Measurements from ENCODE around the gene GRIK1.
"Not testable (repeated sequence)": the region's sequence is repeated elsewhere in the genome, so short reads cannot be mapped to it uniquely, and the experiment has no call there.

GRIK1 gene

DNA sequence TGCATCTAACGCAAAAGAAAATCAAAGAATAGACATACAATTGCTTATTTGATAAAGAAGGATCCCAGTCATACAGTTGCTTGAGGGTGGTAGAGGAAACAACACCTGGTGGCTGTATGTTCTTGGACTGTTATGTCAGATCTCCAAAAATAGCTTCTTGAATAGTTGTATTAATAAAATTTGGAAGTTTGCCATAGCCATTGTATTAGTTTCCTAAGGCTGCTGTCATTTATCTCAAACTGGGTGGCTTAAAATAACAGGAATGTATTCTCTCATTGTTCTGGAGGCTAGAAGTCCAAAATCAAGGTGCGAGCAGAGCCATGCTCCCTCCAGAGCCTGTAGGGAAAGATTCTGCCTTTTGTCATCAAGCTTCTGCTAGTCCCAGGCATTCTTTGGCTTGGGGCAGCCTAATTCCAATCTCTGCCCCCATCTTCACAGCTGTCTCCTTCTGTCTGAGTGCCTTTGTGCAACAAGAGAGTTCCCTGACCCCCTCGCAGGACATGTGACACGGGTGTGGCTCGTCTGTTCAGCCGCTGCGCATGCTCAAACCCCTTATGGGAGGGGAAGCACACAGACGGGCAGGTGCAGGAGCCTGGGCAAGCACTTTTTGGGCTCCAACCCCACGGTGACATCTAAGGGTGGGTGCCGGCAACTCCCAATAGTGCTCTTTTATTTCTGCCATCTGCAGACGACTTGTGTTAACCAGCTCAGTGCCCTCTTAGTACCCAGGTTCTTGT is 21.7 kb upstream of the GRIK1 start:
- TF ChIP-seq, protein P1, sequence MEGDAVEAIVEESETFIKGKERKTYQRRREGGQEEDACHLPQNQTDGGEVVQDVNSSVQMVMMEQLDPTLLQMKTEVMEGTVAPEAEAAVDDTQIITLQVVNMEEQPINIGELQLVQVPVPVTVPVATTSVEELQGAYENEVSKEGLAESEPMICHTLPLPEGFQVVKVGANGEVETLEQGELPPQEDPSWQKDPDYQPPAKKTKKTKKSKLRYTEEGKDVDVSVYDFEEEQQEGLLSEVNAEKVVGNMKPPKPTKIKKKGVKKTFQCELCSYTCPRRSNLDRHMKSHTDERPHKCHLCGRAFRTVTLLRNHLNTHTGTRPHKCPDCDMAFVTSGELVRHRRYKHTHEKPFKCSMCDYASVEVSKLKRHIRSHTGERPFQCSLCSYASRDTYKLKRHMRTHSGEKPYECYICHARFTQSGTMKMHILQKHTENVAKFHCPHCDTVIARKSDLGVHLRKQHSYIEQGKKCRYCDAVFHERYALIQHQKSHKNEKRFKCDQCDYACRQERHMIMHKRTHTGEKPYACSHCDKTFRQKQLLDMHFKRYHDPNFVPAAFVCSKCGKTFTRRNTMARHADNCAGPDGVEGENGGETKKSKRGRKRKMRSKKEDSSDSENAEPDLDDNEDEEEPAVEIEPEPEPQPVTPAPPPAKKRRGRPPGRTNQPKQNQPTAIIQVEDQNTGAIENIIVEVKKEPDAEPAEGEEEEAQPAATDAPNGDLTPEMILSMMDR (IDR thresholded peaks at IDR 0.05; ENCODE audit: extremely low read depth, insufficient read depth, missing control alignments), result no peak
- DNase-seq (ENCODE audit: low spot score), result no peak
- in situ Hi-C loops (cut with MboI; ENCODE audit: low pct_unique_long_range_greater_than_20kb, low sequenced_read_pairs, unreplicated experiment), result no loop called here

DNA sequence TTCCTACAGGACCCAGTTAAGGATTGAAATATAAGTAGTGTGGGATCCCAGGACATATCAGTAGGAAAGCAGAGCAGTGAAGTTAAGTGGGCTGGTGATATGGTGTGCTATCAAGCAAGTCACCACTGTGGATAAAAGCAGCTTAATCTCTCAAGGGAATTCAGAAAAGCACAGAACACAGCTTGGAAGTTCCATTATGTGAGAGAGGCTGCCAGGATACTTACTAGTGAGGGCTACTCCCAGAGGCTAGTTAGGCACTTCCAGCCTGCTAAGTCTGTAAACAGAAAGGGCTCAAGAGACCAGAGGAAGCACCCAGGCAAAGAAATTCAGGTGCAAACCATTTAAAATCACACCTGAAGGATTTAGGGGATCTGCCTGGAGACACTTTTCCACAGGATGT is 18.8 kb upstream of the GRIK1 start:
- TF ChIP-seq, protein P1 (IDR thresholded peaks at IDR 0.05; ENCODE audit: extremely low read depth, insufficient read depth, missing control alignments), result no peak
- in situ Hi-C loops (cut with MboI; ENCODE audit: low pct_unique_long_range_greater_than_20kb, low sequenced_read_pairs, unreplicated experiment), result no loop called here
- no peak for DNase-seq (ENCODE audit: low spot score)

DNA sequence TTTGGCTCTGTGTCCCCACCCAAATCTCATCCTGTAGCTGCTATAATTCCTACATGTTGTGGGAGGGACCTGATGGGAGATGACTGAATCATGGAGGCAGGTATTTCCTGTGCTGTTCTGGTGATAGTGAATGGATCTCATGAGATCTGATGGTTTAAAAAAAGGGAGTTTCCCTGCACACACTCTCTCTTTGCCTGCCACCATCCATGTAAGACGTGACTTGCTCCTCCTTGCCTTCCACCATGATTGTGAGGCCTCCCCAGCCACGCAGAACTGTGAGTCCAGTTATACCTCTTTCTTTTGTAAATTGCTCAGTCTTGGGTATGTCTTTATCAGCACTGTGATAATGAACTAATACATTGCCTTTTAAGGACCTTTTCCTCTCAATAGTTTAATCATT is 18.2 kb upstream of the GRIK1 start:
- DNase-seq (ENCODE audit: low spot score); in situ Hi-C loops (cut with MboI; ENCODE audit: low pct_unique_long_range_greater_than_20kb, low sequenced_read_pairs, unreplicated experiment): not testable (repeated sequence)

DNA sequence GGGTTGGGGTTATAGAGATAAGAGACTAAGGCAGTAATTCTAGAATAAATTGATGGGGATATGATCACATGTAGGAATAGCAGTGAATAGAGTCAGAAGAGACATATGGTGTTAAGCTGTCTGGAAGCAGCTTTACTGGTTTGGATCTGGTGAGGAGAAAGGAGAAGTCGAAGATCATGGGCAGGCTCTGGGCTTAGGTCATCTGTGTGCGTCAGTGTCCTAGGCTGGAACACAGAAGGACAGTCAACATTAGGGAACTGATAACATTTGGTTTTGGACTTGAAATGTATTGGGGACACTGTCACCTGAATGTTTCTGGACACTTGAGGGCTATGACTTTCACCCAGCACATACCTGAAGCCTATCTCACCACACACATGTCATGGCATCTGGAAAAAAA is 13.9 kb upstream of the GRIK1 start:
- in situ Hi-C loops (cut with MboI; ENCODE audit: low pct_unique_long_range_greater_than_20kb, low sequenced_read_pairs, unreplicated experiment), result no loop called here
- TF ChIP-seq, protein P1 (IDR thresholded peaks at IDR 0.05; ENCODE audit: extremely low read depth, insufficient read depth, missing control alignments), result no peak
- DNase-seq (ENCODE audit: low spot score), result no peak

DNA sequence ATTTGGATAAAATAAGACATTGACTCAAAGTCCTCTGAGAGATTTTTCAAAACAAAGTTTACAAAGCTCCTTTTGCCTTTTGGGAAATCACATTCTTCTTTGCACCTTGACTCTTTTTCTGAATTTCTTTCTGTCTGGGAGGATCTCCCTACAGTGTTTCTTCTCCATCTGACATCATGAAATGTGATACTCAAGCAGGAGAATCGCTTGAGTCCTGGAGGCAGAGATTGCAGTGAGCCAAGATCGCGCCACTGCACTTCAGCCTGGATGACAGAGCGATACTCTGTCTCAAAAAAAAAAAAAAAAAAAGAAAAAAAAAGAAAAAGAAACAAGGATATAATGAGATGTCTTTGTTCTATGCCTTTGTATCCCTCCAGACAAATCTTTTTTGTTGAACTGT is 13.3 kb upstream of the GRIK1 start:
- in situ Hi-C loops (cut with MboI; ENCODE audit: low pct_unique_long_range_greater_than_20kb, low sequenced_read_pairs, unreplicated experiment), result no loop called here
- no peak for DNase-seq (ENCODE audit: low spot score)
- TF ChIP-seq, protein P1 (IDR thresholded peaks at IDR 0.05; ENCODE audit: extremely low read depth, insufficient read depth, missing control alignments), result no peak

DNA sequence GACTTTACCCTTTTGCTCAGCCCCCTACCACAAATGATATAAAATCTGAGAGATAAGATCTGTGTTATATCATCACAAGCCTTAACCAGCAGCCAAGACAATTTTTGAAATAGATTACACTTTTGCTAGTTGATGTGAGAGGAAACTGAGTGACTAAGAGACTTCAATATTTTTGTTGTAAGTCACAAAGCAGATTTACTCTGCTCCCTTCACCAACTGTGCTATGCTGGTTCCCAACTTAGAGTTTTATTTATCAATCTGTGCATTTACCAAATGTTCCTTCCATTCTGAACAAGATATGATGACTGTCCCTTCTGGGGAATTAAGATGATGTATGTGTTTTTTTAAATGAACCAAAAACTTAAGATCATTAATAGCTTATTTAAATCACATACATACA is 12.1 kb upstream of the GRIK1 start:
- DNase-seq (ENCODE audit: low spot score), result no peak
- TF ChIP-seq, protein P1 (IDR thresholded peaks at IDR 0.05; ENCODE audit: extremely low read depth, insufficient read depth, missing control alignments), result no peak
- in situ Hi-C loops (cut with MboI; ENCODE audit: low pct_unique_long_range_greater_than_20kb, low sequenced_read_pairs, unreplicated experiment), result no loop called here

DNA sequence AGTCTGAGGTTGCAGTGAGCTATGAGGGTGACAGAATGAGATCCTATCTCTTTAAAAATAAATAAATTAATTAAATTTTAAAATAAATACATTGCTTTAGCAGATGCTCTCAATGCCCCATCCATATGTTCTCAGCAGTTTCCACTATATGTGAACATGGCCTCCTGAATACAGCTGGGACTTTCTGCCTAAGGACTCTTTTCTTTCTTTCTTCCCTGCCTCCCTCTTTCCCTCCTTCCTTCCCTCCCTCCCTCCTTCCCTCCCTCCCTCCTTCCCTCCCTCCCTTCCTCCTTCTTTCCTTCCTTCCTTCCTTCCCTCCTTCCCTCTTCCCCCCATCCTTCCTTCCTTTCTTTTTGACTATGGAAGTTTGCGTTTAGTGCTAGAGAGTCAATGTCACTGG is 10.2 kb upstream of the GRIK1 start:
- in situ Hi-C loops (cut with MboI; ENCODE audit: low pct_unique_long_range_greater_than_20kb, low sequenced_read_pairs, unreplicated experiment), result no loop called here
- no peak for DNase-seq (ENCODE audit: low spot score)
- TF ChIP-seq, protein P1 (IDR thresholded peaks at IDR 0.05; ENCODE audit: extremely low read depth, insufficient read depth, missing control alignments), result no peak

All from GM13977 (cell line).